HG02943 (cell line): Measurements from ENCODE around the gene DDX42.
A peak's percentile ranks its signal among the peaks of the same experiment; 100 is the strongest.
"Not testable (repeated sequence)": the region's sequence is repeated elsewhere in the genome, so short reads cannot be mapped to it uniquely, and the experiment has no call there.

Source experiments
- ATAC-seq: cut with Tn5 transposase; IDR thresholded peaks from one replicate; pipeline ENCODE4 v1.9.1; 2021; ENCODE audit warnings: mild to moderate bottlenecking, low read depth, moderate library complexity; ENCODE audit not compliant: unreplicated experiment

Gene DDX42

DNA sequence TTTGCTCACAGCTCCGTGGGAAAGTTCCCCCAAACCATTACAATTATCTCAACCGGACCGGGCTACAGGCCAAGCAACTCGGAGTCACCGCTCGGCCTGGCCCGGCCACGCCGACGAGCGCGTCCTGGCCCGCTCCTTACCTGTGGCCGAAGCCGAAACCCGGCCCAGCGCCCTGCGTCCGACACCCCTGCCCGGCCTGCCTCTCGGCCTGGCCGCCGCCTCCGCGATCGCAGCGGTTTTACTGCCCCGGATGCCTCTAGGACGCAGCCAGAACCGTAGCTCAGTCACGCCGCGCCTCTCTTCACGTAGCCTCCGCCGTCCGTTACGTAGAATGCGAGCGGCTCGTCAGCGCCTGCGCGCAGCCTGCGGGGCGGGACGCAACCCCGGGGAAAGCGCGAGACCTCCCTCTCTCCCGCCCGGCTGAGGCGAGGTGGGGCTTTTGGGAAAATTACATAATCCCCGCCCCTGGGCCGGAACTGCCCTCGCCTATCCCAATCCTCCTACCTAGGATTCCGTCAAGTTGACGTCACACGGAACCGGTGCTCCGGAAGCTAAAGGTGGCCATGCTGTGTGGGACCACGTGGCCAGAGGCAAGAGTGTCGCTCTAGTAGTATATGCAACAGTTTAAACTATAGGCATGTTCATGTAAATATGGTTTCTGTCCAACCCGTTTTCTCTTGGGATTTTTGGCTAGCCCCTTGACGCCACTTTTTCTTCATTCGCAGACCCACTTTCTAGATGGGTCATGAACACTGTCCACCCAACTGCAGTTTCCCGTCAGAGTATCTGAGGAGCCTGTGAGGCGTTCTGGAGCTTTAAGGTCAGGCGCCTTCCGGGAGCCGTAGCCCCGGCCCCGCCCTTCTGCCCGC, 464 bp upstream of the DDX42 start, which contains the start of gene CCDC47:
Gene CCDC47, minus strand, starts transcription at position 326 of the 869 bp plus-strand sequence. CDS start 7,422 bp downstream, outside the sequence.
- ATAC-seq, result peak; percentile 74

DNA sequence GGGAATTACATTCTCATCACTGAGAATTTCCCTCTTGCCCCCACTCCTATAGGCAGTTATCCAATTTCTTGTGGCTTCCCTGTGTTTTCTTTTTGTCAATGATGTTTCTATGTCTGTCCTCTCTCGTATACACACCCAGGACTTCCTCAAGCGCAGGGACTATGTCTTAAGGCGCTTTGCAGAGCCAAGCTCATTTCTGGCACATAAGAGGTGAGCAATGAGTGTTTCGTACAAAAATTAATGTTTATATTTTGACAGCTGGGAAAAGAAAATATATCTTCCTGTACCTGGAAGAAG, 947 bp downstream of the DDX42 start:
- ATAC-seq, result no peak

DNA sequence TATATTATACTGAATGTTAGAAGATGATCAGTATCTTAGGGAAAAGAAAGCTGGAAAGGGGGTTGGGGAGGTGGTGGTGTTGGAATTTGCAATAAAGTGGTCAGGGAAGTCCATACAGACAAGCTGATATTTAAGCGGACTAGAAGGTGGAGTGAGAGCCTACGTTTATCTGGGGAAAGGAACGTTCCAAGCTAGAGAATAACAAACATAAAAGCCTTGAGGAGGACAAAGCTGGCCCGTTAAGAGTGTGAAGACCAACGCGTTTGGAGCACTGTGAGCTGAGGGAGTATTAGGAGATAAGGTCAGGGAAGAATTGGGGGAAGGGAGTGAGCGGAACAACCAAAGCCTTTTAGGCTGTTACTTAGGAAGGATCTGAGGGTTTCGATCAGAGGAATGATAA, 1.4 kb downstream of the DDX42 start:
- ATAC-seq, result no peak

DNA sequence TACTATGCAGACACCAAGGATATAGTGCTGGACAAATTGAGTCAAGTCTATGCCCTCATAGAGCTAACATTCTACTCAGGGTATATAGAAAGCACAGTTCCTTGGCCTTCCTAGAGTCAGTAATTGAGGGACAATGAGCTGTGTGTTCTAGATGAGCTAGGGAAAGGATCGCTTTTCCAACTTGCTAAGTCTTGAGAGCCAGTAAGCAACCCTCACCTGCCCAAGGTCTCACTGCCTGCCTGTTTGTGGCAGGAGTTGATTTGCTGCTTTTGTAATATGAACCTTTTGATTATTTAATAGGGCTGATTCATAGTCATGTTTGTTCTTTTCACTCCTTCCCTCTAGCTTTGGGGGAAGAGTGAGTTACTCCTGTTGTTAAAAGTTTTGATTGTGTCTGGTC, 6.5 kb downstream of the DDX42 start:
- ATAC-seq, result no peak

DNA sequence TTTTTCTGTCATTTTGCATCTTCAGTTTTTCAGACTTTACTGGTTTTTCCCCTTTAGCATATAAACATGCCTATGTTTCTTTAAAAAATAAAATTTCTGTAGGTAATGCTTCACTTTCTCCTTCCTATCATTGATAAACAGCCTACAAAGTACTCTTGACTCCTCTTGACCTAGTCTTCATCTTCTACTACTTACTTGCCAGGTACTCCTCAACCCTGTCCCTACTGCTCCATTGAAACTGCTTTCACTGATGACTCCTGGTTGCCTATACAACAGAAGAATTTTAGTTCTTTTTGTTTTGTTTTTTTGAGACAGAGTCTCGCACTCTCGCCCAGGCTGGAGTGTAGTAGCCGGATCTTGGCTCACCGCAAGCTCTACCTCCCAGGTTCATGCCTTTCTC, 7.0 kb downstream of the DDX42 start:
- ATAC-seq, result no peak

DNA sequence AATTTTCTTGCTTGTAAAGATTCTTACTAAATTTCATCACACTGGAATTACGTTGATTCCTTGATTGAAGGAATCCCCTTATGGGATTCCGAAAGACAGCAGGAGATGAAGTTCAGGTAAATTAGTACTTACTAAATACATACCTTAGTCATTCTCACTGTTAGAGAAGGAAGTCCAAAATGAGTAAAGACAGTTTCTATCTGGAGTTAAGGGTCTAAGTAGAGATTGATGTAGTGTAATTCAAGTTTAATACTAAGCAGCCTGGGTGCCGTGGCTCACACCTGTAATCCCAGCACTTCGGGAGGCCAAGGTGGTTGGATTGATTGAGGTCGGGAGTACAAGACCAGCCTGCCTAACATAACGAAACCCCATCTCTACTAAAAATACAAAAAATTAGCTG, 9.6 kb downstream of the DDX42 start:
- ATAC-seq, result no peak

DNA sequence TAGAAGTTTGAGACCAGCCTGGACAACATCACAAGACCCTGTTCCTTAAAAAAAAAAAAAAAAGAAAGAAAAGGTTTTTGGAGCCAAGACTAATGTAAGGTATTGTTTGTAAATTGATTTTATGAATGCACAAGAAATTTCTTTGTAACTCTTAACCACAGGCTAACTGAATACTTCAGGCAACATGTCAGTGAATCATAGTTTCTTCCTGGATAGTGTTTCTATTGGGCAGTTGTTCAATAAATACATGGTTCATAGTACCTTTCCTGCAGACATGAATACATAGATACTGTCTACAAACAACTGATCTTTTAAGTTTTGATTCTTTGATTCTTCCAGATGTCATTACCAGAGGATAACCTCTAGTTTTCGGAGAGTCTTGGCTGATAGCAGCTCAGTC, 11.6 kb downstream of the DDX42 start:
- no peak for ATAC-seq

DNA sequence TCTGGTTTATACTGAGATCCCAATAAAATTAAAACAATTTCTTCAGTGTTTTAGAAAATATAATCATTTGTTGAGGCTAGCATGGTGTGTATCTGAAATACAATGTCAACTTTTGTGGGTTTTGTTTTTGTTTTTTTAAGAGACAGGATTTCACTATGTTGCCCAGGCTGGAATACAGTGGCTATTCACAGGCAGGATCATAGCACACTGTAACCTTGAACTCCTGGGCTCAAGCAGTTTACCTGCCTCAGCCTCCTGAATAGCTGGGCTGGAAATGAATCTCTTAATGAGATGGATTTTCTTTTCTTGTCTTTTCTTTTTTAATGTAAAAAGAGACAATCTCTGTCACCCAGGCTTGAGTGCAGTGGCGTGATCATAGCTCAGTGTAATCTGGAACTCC, 12.1 kb downstream of the DDX42 start:
- ATAC-seq, result no peak

DNA sequence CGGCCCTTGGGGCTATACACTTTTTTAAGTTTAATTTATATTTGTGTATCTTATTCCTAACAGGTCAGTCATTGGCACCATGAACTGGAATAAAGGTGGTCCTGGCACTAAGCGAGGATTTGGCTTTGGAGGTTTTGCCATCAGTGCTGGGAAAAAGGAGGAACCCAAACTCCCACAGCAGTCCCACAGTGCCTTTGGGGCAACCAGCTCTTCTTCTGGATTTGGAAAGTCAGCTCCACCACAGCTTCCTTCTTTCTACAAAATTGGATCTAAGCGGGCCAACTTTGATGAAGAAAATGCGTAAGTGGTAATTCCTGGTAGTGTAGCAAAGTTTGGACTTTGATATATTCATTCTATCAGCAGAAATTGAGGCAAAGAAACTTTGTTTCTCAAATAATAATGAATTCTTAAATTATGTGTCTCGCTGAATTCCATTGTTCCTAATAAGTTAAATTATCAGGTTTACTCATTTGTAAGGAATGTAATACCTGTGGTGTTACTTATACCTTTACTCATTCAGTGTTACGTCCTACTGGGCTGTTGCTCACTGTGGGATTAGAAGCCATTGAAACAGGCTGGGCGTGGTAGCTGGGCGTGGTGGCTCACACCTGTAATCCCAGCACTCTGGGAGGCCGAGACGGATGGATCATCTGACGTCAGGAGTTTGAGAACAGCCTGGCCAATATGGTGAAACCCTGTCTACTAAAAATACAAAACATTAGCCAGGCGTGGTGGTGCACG, 13.2 kb downstream of the DDX42 start:
- no peak for ATAC-seq

DNA sequence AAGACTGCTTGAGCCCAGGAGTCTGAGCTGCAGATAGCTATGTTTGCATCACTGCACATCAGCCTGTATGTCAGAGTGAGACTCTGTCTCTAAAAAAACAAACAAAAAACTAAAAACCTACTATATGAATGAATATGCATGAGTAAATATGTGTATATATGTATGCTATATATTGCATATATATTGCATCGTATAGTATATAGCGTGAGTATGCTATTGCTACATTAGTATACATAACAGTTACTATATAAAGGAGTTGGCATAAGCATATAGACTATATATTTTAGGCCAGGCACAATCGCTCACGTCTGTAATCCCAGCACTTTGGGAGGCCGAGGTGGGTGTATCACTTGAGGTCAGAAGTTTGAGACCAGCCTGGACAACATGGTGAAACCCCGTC, 16.1 kb downstream of the DDX42 start:
- ATAC-seq, result no peak

DNA sequence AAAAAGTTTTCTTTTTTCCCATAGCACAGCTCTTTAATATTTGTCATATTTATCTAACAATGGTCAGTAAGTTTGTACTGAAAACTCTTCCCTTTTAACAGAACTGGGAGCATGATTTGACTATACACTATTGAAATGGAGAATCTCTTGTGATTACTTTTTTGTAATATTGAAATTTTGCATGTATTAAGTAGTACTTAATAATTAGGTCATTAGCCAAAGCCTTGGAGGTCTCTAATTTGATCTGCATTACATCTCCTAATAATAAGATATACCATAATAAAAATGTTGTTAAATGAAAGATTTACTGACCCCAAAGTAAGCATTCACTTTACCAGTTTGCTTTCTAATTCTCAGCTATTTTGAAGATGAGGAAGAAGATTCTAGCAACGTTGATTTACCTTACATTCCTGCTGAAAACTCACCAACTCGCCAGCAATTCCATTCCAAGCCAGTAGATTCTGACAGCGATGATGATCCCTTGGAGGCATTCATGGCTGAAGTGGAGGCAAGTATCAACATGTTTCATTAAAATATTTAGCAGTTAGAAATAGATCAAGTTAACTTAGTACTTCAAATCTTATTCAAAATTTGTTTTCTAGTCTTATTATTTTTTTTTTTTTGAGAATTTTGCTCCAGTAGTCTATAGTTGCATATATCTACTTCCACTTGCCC, 18.2 kb downstream of the DDX42 start:
- ATAC-seq, result no peak

DNA sequence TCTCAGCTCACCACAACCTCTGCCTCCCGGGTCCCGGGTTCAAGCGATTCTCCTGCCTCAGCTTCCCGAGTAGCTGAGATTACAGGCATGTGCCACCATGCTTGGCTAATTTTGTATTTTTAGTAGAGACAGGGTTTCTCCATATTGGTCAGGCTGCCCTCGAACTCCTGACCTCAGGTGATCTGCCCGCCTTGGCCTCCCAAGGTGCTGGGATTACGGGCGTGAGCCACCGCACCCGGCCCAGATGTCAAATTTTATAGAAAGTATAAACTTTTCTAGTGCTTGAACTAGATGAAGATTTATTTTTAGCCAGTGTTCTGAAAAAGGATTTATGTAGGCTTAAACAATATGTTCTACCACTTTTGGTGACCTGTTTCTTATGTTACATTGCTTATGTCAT, 22.4 kb downstream of the DDX42 start:
- ATAC-seq, result not testable (repeated sequence)

DNA sequence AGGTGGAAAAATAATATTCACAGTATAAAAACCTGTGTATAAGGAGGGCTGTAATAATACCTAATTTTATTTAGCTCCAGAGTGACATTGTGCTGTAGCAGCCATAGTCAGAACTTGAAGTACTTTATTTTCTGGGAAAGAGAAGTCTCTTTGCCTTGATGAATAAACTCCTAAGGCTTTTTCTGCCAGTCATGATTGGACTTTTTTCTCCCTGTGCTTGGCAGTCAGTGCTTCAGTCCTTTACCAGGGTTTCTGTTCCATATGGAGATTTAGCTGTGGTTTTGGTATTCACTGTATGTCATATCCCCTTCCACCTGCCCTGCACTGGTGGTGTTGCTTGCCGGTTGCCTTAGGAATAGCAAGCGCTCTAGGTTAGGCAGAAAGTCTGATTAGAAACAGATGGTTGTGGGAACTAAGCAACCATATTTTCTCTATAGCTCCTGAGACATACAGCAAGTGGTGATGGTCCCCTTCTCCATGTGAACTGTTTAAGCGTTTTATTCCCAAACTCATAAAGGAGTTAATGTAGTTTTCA, 24.7 kb downstream of the DDX42 start:
- ATAC-seq, result no peak

DNA sequence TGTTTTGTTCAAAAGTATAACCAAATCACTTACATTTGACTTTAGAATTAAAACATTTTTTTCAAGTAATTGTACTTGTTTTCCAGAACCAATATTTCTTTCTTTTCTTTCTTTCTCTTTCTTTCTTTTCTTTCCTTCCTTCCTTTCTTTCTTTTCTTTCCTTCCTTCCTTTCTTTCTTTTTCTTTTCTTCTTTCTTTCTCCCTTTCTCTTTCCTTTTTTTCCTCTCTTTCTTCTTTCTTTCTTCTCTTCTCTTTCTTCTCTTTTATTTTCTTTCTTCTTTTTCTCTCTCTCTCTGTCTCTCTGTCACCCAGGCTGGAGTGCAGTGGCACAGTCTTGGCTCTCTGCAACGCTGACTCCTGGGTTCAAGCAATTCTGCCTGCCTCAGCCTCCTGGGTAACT, 26.8 kb downstream of the DDX42 start:
- no peak for ATAC-seq

DNA sequence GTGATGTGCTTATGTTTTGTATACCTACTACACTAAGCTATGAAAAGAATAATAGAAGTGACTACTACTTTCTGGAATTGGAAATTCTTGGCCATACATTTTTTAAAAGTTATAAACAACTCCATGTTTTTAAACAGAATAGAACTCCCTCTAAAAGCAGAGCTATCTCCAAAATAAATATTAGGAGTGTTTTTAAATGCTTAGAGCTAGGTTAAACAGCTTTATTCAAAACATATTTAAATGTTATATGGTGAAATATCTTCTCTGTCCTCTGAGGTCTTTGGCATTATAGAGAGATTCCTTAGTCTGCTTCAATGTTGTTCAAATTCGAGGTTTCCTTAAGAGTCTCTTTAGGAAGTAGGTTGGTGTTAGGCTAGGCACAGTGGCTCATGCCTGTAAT, 30.4 kb downstream of the DDX42 start:
- no peak for ATAC-seq

DNA sequence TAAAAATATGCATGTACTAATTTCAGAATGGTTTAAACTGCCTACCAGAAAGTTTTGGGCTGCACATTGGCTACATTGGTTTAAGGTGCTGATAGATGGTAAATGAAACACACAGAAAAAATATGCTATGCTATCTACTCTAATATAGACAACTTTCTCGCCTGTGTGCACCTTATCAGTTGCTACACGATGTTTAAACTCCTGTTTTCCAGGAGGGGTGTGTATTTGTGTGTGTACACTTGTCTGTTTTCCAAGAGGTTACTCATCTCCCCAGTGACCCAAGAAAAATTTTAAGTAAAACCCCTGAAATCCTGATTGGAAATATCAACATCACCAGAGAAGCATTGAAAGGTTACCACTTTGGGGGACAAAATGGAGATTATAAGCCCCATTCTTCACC, 31.6 kb downstream of the DDX42 start:
- no peak for ATAC-seq

DNA sequence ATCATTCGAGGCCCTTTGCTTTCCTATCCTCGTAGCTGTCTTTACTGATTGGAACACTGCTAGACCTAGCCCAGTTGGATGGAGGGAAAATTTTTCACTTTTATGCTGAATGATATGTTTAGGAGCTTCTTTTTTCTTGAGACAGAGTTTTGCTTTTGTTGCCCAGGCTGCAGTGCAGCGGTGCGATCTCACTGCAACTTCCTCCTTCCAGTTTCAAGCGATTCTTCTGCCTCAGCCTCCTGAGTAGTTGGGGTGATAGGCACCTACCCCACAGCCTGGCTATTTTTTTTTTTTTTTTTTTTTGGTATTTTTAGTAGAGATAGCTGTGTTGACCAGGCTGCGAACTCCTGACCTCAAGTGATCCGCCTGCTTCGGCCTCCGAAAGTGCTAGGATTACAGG, 36.0 kb downstream of the DDX42 start:
- ATAC-seq, result no peak

DNA sequence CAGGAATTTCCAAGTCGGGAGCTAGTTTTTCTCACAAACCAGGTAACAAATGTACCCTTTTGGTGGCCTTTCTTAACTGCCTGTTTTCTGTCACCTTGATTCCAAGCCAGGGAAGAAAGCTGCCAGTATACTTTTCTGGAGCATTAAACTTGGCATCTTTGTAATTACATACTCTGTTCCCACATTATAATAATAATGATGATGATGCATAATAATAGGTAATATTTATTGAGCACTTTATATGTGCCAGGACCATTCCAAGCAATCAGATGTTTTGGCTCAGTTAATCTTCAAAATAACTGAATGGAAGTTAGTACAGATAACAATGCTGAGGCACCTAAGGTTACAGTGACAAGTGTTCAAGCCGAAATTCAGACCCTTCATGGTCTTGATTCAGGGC, 42.2 kb downstream of the DDX42 start:
- no peak for ATAC-seq

DNA sequence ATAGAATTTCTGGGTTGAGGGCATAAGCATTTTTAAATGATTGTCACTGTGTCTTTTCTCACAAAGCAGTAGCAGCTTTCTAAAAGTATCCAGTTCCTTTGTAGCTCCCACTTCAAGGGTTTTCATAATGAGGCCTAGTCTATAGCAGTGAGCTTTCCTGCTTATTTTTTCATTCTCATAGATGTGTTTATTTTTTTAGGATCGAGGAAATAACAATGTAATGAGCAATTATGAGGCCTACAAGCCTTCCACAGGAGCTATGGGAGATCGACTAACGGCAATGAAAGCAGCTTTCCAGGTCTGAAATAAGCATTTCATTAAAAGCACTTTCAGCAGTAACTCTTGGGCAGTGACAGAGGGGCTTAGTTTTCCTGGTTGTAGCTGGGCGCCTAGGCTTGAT, 42.7 kb downstream of the DDX42 start:
- ATAC-seq, result no peak

DNA sequence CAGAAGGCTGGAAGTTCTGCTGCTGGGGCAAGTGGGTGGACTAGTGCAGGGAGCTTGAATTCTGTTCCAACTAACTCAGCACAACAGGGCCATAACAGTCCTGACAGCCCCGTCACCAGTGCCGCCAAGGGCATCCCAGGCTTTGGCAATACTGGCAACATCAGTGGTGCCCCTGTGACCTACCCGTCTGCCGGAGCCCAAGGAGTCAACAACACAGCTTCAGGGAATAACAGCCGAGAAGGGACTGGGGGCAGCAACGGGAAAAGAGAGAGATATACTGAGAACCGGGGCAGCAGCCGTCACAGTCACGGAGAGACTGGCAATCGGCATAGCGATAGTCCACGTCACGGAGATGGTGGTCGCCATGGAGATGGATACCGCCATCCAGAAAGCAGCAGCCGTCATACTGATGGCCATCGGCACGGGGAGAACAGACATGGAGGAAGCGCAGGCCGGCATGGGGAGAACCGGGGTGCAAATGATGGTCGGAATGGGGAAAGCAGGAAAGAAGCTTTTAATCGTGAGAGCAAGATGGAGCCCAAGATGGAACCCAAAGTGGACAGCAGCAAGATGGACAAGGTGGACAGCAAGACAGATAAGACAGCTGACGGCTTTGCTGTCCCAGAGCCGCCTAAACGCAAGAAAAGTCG, 43.9 kb downstream of the DDX42 start:
- no peak for ATAC-seq

DNA sequence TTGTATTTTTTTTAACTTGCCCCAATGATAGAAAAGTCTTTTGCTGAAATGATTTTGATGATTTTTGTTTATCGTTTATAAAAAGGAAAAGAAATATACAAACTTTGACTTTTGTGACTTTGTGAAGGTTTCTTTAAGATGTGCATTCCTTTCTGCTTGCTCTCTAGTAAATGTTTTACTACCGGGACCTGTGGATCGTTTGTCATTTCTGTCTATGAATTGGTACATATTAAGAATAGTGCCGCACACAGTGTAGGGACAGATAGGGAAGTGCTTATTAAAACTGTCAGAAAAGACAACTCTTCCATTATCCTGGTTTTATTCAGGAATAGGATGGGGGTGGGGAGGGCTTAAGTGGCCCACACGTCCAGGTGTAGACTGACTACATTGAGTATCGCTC, 45.2 kb downstream of the DDX42 start:
- ATAC-seq, result no peak
